Measurements from ENCODE around the gene PARD6G. TPM values are rescaled to one million over a fixed set of nuclear protein-coding genes. Genes with fewer than 3 reads are reported as not detected.
A peak's percentile ranks its signal among the peaks of the same experiment; 100 is the strongest.

The PARD6G gene
- total RNA-seq, 3 donors from 2014 or later: 1.9 to 14.4 (median 13.8) TPM

- peak overlapping the region in 1 of 3 donors; percentile 10 for H3K4me3 ChIP-seq
- TF ChIP-seq POLR2AphosphoS5 (IDR thresholded peaks at IDR 0.05): no peak
- peak in 1 of 3 donors; percentile 38 for TF ChIP-seq CTCF (IDR thresholded peaks at IDR 0.05)
- no peak for TF ChIP-seq POLR2A (IDR thresholded peaks at IDR 0.05)
- intact Hi-C loops (cut with DNase I; ENCODE audit: low total_unique reads): loop anchor here (2.0 kb wide), 1 partner anchor 41 kb away; no protein-coding TSS in a partner anchor
These were observed 87.3 kb downstream of the PARD6G start for GRCh38 chr18:80159713-80160636.

GRCh38 chr18:80158365-80158764 is 88.9 kb downstream of the PARD6G start:
- H3K36me3 ChIP-seq: no peaks in the 10 kb centered on the region
- no peaks in the 10 kb centered on the region for H3K27me3 ChIP-seq
- DNase-seq (ENCODE audit: low spot score in 2 of 2): no peak
- TF ChIP-seq CTCF (IDR thresholded peaks at IDR 0.05) (no peak), POLR2A (IDR thresholded peaks at IDR 0.05) (no peak), POLR2AphosphoS5 (IDR thresholded peaks at IDR 0.05) (no peak)
- no peak overlapping the region for H3K27ac ChIP-seq
- H3K4me1 ChIP-seq: no peaks in the 10 kb centered on the region
- intact Hi-C loops (cut with DNase I; ENCODE audit: low total_unique reads): loop anchor here (2.0 kb wide), 1 partner anchor 40 kb away; no protein-coding TSS in a partner anchor
- H3K9me3 ChIP-seq: no peaks in the 10 kb centered on the region
- H3K4me3 ChIP-seq: no peak overlapping the region

More at GRCh38 chr18:80159713-80160636, 87.3 kb downstream of the PARD6G start:
- DNase-seq (ENCODE audit: low spot score in 2 of 2): no peak
- H3K27ac ChIP-seq: no peak overlapping the region
- no peaks in the 10 kb centered on the region for H3K9me3 ChIP-seq
- H3K36me3 ChIP-seq: no peaks in the 10 kb centered on the region
- H3K27me3 ChIP-seq: no peaks in the 10 kb centered on the region
- H3K4me1 ChIP-seq: no peaks in the 10 kb centered on the region

- no peak overlapping the region for H3K4me3 ChIP-seq
- no peaks in the 10 kb centered on the region for H3K9me3 ChIP-seq
- H3K27me3 ChIP-seq: no peaks in the 10 kb centered on the region
- no peaks in the 10 kb centered on the region for H3K36me3 ChIP-seq
- intact Hi-C loops (cut with DNase I; ENCODE audit: low total_unique reads): loop anchor here (2.0 kb wide), 1 partner anchor 39 kb away; no protein-coding TSS in a partner anchor
- H3K4me1 ChIP-seq: no peaks in the 10 kb centered on the region
- no peak overlapping the region for H3K27ac ChIP-seq
- peak; percentile 71 to 78 for DNase-seq (ENCODE audit: low spot score in 2 of 2)
- no peak for TF ChIP-seq POLR2AphosphoS5 (IDR thresholded peaks at IDR 0.05)
- peak; percentile 86 to 90 (median 87) for TF ChIP-seq CTCF (IDR thresholded peaks at IDR 0.05)
- no peak for TF ChIP-seq POLR2A (IDR thresholded peaks at IDR 0.05)
These were observed 89.5 kb downstream of the PARD6G start for GRCh38 chr18:80157708-80158343.

- no peak for TF ChIP-seq CTCF (IDR thresholded peaks at IDR 0.05)
- TF ChIP-seq POLR2AphosphoS5 (IDR thresholded peaks at IDR 0.05): no peak
- no peak for TF ChIP-seq POLR2A (IDR thresholded peaks at IDR 0.05)
These were observed 93.0 kb downstream of the PARD6G start for GRCh38 chr18:80154293-80154692.

More at GRCh38 chr18:80154293-80154692, 93.0 kb downstream of the PARD6G start:
- no peak for DNase-seq (ENCODE audit: low spot score in 2 of 2)
- no peaks in the 10 kb centered on the region for H3K27me3 ChIP-seq
- no peak overlapping the region for H3K4me3 ChIP-seq
- H3K27ac ChIP-seq: no peak overlapping the region
- H3K9me3 ChIP-seq: no peaks in the 10 kb centered on the region
- H3K4me1 ChIP-seq: no peaks in the 10 kb centered on the region
- H3K36me3 ChIP-seq: no peaks in the 10 kb centered on the region
- intact Hi-C loops (cut with DNase I; ENCODE audit: low total_unique reads): no loop called here
